OCI-LY1 (cell line): ENCODE results near the gene RBM38.

Experiments
- H2AFZ ChIP-seq: fragments of 200-600 bp; sonication (generic), shearing (Covaris generic); 2 replicates; pipeline ENCODE4 v1.6.0; 2014; ENCODE audit warnings: antibody characterized with exemption, mild to moderate bottlenecking, low read length
- H3F3A ChIP-seq: fragments of 200-600 bp; sonication (generic), shearing (Covaris generic); 2 replicates; pipeline ENCODE4 v1.6.0; 2014; ENCODE audit warnings: mild to moderate bottlenecking, antibody characterized with exemption, low read length, moderate library complexity; ENCODE audit not compliant: insufficient read depth
- H3K27ac ChIP-seq: fragments of 200-600 bp; sonication (generic); 2 replicates; pipeline ENCODE4 v1.5.1; 2014; ENCODE audit warnings: low read length, mixed run types, mild to moderate bottlenecking, low read depth; ENCODE audit not compliant: poor library complexity, severe bottlenecking
- H3K27me3 ChIP-seq: fragments of 200-600 bp; sonication (generic); 2 replicates; pipeline ENCODE4 v1.6.0; 2014; ENCODE audit warnings: antibody characterized with exemption, mild to moderate bottlenecking, low read length, moderate library complexity; ENCODE audit not compliant: insufficient read depth
- H3K36me3 ChIP-seq: fragments of 200-600 bp; sonication (generic); 2 replicates; pipeline ENCODE4 v1.6.1; 2014; ENCODE audit warnings: mild to moderate bottlenecking, antibody characterized with exemption, low read length, moderate library complexity, mixed read lengths; ENCODE audit not compliant: insufficient read depth
- H3K4me1 ChIP-seq: fragments of 200-600 bp; sonication (generic); 2 replicates; pipeline ENCODE4 v1.5.1; 2014; ENCODE audit warnings: mild to moderate bottlenecking, low read length, moderate library complexity; ENCODE audit not compliant: insufficient read depth, severe bottlenecking
- H3K4me2 ChIP-seq: fragments of 200-600 bp; sonication (generic), shearing (Covaris generic); 2 replicates; pipeline ENCODE4 v1.6.1; 2014; ENCODE audit warnings: low read length
- H3K4me3 ChIP-seq: fragments of 200-600 bp; sonication (generic); 2 replicates; pipeline ENCODE4 v1.5.1; 2014; ENCODE audit warnings: low read length, low read depth, mild to moderate bottlenecking, mixed read lengths; ENCODE audit not compliant: poor library complexity, severe bottlenecking
- H3K79me2 ChIP-seq: fragments of 200-600 bp; shearing (Covaris generic); 2 replicates; pipeline ENCODE4 v1.6.1; 2016; ENCODE audit warnings: mixed run types, low read length, mixed read lengths; ENCODE audit not compliant: insufficient read depth
- H3K9ac ChIP-seq: fragments of 200-600 bp; sonication (generic), shearing (Covaris generic); 2 replicates; pipeline ENCODE4 v1.6.1; 2014; ENCODE audit warnings: mild to moderate bottlenecking, low read length, mixed read lengths
- H3K9me2 ChIP-seq: fragments of 200-600 bp; sonication (generic), shearing (Covaris generic); 2 replicates; pipeline ENCODE4 v1.6.1; 2014; ENCODE audit warnings: low read depth, mild to moderate bottlenecking, low read length, mixed read lengths
- H3K9me3 ChIP-seq: fragments of 200-600 bp; shearing (Covaris generic); 2 replicates; pipeline ENCODE4 v1.6.1; 2014; ENCODE audit warnings: low read length, mixed read lengths
- H4K20me1 ChIP-seq: fragments of 200-600 bp; sonication (generic), shearing (Covaris generic); 2 replicates; pipeline ENCODE4 v1.6.0; 2016; ENCODE audit warnings: mild to moderate bottlenecking, low read length; ENCODE audit not compliant: insufficient read depth
- EZH2 ChIP-seq: fragments of 200-600 bp; sonication (generic), shearing (Covaris generic); IDR thresholded peaks from 2 replicates; pipeline ENCODE4 v1.8.0; 2017; ENCODE audit warnings: borderline replicate concordance, mixed run types, mild to moderate bottlenecking, antibody characterized with exemption, low read length, moderate library complexity, mixed read lengths
- TF ChIP-seq, protein P1 (sequence below): fragments of 200-600 bp; sonication (generic), shearing (Covaris generic); IDR thresholded peaks from 2 replicates; pipeline ENCODE4 v1.5.1; 2017; ENCODE audit warnings: mild to moderate bottlenecking, antibody characterized with exemption, low read length, moderate library complexity, mixed read lengths

The RBM38 gene

DNA sequence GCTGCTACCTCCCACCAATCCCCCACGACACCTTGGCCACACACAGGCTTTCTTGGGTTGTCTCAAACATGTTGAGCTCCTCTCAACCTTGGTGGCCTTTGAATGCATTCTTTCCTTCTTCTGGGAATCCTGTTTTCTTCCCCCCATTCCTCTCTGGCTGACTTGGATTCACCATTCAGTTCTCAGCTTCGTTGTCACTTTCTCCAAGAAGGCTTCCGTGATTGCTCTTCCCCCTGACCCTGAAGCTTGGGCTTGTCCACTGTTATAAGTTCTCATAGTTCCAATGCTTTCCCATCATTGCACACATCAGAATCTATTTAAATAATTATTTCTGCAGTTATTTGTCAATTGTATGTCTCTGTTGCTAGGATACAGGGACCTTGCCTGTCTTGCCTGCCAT, 64.2 kb downstream of the RBM38 start:
- Histone ChIP-seq H3K36me3 (no peaks in the 10 kb centered on the region; the same call in 1 of the 2 replicates), H3K27me3 (no peaks in the 10 kb centered on the region; the same call in 1 of the 2 replicates), H3K9me3 (no peaks in the 10 kb centered on the region), H3K4me3 (no peak overlapping the region), H3K4me2 (no peak overlapping the region), H3F3A (no peaks in the 10 kb centered on the region), H3K9me2 (no peaks in the 10 kb centered on the region), H3K4me1 (peaks cover 32% of the 10 kb centered on the region), H3K9ac (no peak overlapping the region), H4K20me1 (no peaks in the 10 kb centered on the region), H3K27ac (no peak overlapping the region), H2AFZ (no peak overlapping the region), H3K79me2 (no peaks in the 10 kb centered on the region)
- TF ChIP-seq EZH2: no peak
- TF ChIP-seq, protein P1, sequence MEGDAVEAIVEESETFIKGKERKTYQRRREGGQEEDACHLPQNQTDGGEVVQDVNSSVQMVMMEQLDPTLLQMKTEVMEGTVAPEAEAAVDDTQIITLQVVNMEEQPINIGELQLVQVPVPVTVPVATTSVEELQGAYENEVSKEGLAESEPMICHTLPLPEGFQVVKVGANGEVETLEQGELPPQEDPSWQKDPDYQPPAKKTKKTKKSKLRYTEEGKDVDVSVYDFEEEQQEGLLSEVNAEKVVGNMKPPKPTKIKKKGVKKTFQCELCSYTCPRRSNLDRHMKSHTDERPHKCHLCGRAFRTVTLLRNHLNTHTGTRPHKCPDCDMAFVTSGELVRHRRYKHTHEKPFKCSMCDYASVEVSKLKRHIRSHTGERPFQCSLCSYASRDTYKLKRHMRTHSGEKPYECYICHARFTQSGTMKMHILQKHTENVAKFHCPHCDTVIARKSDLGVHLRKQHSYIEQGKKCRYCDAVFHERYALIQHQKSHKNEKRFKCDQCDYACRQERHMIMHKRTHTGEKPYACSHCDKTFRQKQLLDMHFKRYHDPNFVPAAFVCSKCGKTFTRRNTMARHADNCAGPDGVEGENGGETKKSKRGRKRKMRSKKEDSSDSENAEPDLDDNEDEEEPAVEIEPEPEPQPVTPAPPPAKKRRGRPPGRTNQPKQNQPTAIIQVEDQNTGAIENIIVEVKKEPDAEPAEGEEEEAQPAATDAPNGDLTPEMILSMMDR: no peak

DNA sequence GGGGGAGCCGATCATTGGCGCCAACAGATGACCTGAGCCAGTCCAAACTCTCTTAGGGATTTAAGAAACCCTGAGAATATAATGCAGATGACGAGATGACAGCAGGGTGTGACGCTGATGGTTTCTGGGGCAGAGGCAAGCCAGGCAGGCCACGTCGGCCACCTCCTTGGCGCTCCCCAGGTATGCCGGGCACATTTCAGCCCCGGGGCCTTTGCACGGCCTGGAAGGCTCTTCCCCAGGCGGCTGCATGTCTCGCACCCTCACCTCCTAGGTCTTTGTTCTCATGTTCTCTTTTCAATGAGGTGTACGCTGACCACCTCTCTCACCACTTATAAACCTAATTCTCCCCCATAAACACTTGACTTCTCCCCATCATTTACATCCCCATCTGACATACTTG, 64.9 kb downstream of the RBM38 start:
- Histone ChIP-seq H2AFZ (no peak overlapping the region), H3K9ac (no peak overlapping the region), H3K27me3 (no peaks in the 10 kb centered on the region; the same call in 1 of the 2 replicates), H3K4me1 (peaks cover 25% of the 10 kb centered on the region), H3K9me3 (no peaks in the 10 kb centered on the region), H3F3A (no peaks in the 10 kb centered on the region), H3K4me3 (no peak overlapping the region), H3K36me3 (no peaks in the 10 kb centered on the region; the same call in 1 of the 2 replicates), H3K4me2 (no peak overlapping the region), H4K20me1 (no peaks in the 10 kb centered on the region), H3K27ac (no peak overlapping the region), H3K79me2 (no peaks in the 10 kb centered on the region), H3K9me2 (no peaks in the 10 kb centered on the region)
- TF ChIP-seq EZH2: no peak
- TF ChIP-seq, protein P1: no peak

DNA sequence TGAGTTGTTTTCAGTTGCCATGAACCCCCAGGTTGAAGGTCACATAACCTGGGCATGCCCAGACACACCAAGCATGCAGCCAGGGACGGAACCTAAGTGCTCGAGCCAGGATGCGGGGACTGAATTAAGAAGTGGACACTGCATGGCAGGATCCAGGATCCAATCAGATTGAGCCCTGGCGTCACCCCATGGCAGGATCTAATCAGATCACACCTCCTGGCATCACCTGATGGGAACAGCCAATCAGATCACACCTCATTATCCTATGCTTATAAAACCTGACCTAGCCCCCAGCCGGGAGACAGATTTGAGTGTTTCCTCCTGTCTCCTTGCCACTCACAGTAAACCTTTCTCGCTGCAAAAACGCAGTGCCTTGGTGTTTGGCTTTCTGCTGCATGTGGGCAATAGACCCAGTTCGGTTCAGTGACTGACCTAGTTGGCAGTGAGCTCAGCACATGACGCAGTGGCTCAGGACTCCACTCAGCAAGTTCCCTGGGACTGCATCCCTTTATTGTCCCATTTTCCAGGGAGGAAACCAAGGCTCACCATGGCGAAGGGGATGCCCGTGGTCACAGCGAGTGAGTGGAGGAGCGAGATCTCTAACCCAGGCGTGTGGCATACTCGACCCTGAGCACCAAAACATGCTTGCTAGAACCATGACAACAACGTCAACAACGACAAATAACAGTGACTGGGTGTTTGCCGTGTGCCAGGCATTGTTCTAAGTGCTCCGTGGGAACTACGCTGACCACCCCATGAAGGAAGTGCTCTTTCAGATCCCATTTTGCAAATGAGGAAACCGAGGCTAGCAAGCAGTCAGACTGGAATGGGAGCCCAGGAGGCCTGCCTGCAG, 66.3 kb downstream of the RBM38 start:
- Histone ChIP-seq H4K20me1 (no peaks in the 10 kb centered on the region), H3K4me1 (peaks cover 11% of the 10 kb centered on the region), H3K4me3 (no peak overlapping the region), H3K9ac (no peak overlapping the region), H2AFZ (no peak overlapping the region), H3F3A (no peaks in the 10 kb centered on the region), H3K27me3 (no peaks in the 10 kb centered on the region; the same call in 1 of the 2 replicates), H3K36me3 (no peaks in the 10 kb centered on the region; the same call in 1 of the 2 replicates), H3K79me2 (no peaks in the 10 kb centered on the region), H3K9me2 (no peaks in the 10 kb centered on the region), H3K4me2 (no peak overlapping the region), H3K27ac (no peak overlapping the region), H3K9me3 (no peaks in the 10 kb centered on the region)
- TF ChIP-seq, protein P1: no peak
- no peak for TF ChIP-seq EZH2
